Adrenal gland (tissue), 12 donors: ENCODE results near the gene MZB1. TPM values are rescaled to one million over a fixed set of nuclear protein-coding genes. Genes with fewer than 3 reads are reported as not detected.

Experiments used
- DNase-seq, 7 donors: peaks; one replicate each; pipeline ENCODE4 v3.0.0-alpha.2; 2019 to 2020
- H3K27ac ChIP-seq, 5 donors: fragments of 200-600 bp; sonication (generic) in 4 of 5; 1 replicate in 3 of 5; 2 replicates in 2 of 5; pipeline versions ENCODE4 v1.5.1 to v1.8.0; 2016 to 2020; ENCODE audit warnings: mild to moderate bottlenecking in 1 of 5
- H3K27me3 ChIP-seq: fragments of 200-600 bp; 2 replicates; pipeline ENCODE4 v1.8.0; 2021
- H3K36me3 ChIP-seq, 2 donors: fragments of 200-600 bp; replicated peaks in 1 of 2; 1 replicate in 1 of 2; 2 replicates in 1 of 2; pipeline versions ENCODE4 v1.5.1 to v1.8.0; 2018 to 2022
- H3K4me1 ChIP-seq, 2 donors: fragments of 200-600 bp; replicated peaks in 1 of 2; 1 replicate in 1 of 2; 2 replicates in 1 of 2; pipeline versions ENCODE4 v1.5.1 to v1.8.0; 2018 to 2021
- H3K4me3 ChIP-seq, 4 donors: fragments of 200-600 bp; sonication (generic) in 3 of 4; one replicate each; pipeline ENCODE4 v1.5.1; 2016 to 2018
- H3K9me3 ChIP-seq, 3 donors: fragments of 200-600 bp; sonication (generic) in 1 of 3; replicated peaks in 1 of 3; 1 replicate in 2 of 3; 2 replicates in 1 of 3; pipeline versions ENCODE4 v1.5.1 to v1.8.0; 2016 to 2021
- CTCF ChIP-seq, 6 experiments: fragments of 450-650 bp in 4 of 6; fragments of 200-600 bp in 2 of 6; sonication (generic) in 1 of 6; IDR thresholded peaks; 1 replicate in 5 of 6; 2 replicates in 1 of 6; pipeline versions ENCODE4 v1.5.1 to v1.8.0; 2016 to 2021; ENCODE audit warnings: antibody characterized with exemption in 6 of 6, mild to moderate bottlenecking in 2 of 6, moderate library complexity in 1 of 6
- POLR2A ChIP-seq, 2 donors: fragments of 450-650 bp; IDR thresholded peaks; one replicate each; pipeline ENCODE4 v1.6.1; 2017; ENCODE audit warnings: antibody characterized with exemption in 2 of 2, mild to moderate bottlenecking in 2 of 2, moderate library complexity in 1 of 2
- WGBS, 4 donors: extraction: QIAGEN DNeasy Blood & Tissue Kit in 2 of 4; methylation state at CpG; one replicate each; pipeline versions ENCODE4 v1.1.5 to v1.1.7; 2013 to 2017; 5-methylcytosine and 5-hydroxymethylcytosine counted together
- intact Hi-C, 2 donors: fragments of 100-400 bp; cut with DNase I; formaldehyde crosslinking; loops; one replicate each; pipeline versions ENCODE4 v1.14.1 to v1.15.0; 2022 to 2023
- polyA plus RNA-seq, 3 donors: library from polyadenylated mRNA; stranded (reverse); fragments of 200-250 nt in 2 of 3; fragments of 350-450 nt in 1 of 3; fragmentation: Illumina TruSeq in 1 of 3; extraction: RNeasy Lipid Tissue Mini Kit (QIAGEN cat#74804) in 1 of 3; gene quantifications; one replicate each; pipeline ENCODE4 v1.2.3, GENCODE V29; 2013 to 2014
- total RNA-seq, 9 donors: library from RNA; depleted of rRNA in 4 of 9; stranded (reverse); fragments of >200 nt in 4 of 9; fragments of 120-200 nt in 1 of 9; fragmentation: NEBNext Ultra II Directional in 1 of 9; extraction: Animal tissue kit (Norgen Biotek cat#: 25700) in 1 of 9; gene quantifications; one replicate each; pipeline versions ENCODE4 v1.1.0 to v1.2.4, GENCODE V29; 2013 to 2023
- donor health status: healthy with polysubstance abuse.
- donor health status: Bipolar disorder and iron deficiency.
- donor health status: DM: yes; HTN: yes; CAD: no.
- donor health status: DM: no; HTN: no; CAD: no.
- donor health status: DM: no; HTN: no; CAD: no.
- donor health status: DM: yes; HTN: yes; CAD: no.

The MZB1 gene
- total and polyA plus RNA-seq, 12 donors = 0.35 to 7.7 (median 0.95) TPM; not detected in 3

GRCh38 chr5:139418793-139419192, 29.1 kb upstream of the MZB1 start:
- H3K4me1 ChIP-seq = peaks cover 21 to 39% of the 10 kb centered on the region in 2 donors

DNA sequence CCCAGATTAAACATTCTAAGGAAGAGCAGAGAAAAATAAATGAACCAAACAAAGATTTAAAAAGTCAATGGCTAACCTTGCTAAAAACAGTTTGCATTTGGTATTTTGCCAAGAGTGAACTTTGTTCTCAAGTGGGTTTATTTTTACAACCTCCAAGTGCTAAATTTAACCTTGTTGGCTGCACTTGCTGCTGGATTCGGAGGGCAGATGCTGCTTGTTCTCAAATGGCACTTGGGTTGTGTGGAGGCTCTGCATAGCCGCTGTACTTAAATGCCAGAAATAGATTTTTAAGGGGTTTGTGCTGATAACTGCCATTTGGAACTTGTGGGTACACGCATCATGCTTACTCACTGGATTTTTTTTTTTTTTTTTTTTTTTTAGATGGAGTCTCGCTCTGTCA, 27.5 kb upstream of the MZB1 start:
- Histone ChIP-seq H3K4me3 (no peak overlapping the region), H3K27ac (peak overlapping the region in 1 of 5 donors; percentile 19), H3K4me1 (peaks cover 21 to 39% of the 10 kb centered on the region in 2 donors), H3K9me3 (no peaks in the 10 kb centered on the region), H3K36me3 (peaks cover 0 to 19% of the 10 kb centered on the region in 2 donors), H3K27me3 (no peaks in the 10 kb centered on the region)
- intact Hi-C loops = no loop called here
- peak in 2 of 7 donors; percentile 54 to 55 for DNase-seq
- no peak for TF ChIP-seq CTCF (IDR thresholded peaks at IDR 0.05)
- no peak for TF ChIP-seq POLR2A (IDR thresholded peaks at IDR 0.05)
- WGBS, 4 donors = 30 to 43% (median 38%) methylated on average over 4 of the region's 4 CpGs

More at GRCh38 chr5:139418793-139419192, 29.1 kb upstream of the MZB1 start:
- no peaks in the 10 kb centered on the region for H3K27me3 ChIP-seq
- no peaks in the 10 kb centered on the region for H3K9me3 ChIP-seq
- H3K27ac ChIP-seq = no peak overlapping the region
- H3K36me3 ChIP-seq = peaks cover 0 to 19% of the 10 kb centered on the region in 2 donors
- WGBS, 4 donors = 89 to 96% (median 91%) methylated on average over 1 of the region's 1 CpG
- no peak for DNase-seq
- TF ChIP-seq CTCF (IDR thresholded peaks at IDR 0.05) (no peak), POLR2A (IDR thresholded peaks at IDR 0.05) (no peak)
- intact Hi-C loops = no loop called here
- H3K4me3 ChIP-seq = no peak overlapping the region

DNA sequence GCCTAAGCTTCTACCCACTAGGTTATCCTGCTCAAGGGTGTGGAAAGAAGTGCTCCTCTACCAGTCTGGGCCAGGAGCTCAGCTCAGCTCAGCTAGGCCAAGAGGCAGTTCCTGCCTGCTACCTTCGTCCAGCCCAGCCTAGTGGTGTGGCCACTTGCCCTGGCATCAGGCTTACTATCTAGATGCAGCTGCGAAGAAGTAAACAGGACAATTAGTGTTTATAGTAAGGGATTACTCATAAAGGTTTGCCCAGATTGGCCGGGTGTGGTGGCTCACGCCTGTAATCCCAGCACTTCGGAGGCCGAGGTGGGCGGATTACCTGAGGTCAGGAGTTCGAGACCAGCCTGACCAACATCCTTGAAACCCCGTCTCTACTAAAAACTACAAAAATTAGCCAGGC, 26.9 kb upstream of the MZB1 start:
- peak in 1 of 7 donors; percentile 46 for DNase-seq
- no peak for TF ChIP-seq POLR2A (IDR thresholded peaks at IDR 0.05)
- TF ChIP-seq CTCF (IDR thresholded peaks at IDR 0.05) = no peak
- Histone ChIP-seq H3K36me3 (peaks cover 0 to 19% of the 10 kb centered on the region in 2 donors), H3K27ac (peak overlapping the region in 2 of 5 donors; percentile 24 to 82), H3K4me1 (peaks cover 21 to 39% of the 10 kb centered on the region in 2 donors), H3K27me3 (no peaks in the 10 kb centered on the region), H3K9me3 (no peaks in the 10 kb centered on the region), H3K4me3 (no peak overlapping the region)
- WGBS, 4 donors = 85 to 91% (median 88%) methylated on average over 9 of the region's 9 CpGs
- intact Hi-C loops = no loop called here

- Histone ChIP-seq H3K4me1 (peaks cover 21 to 39% of the 10 kb centered on the region in 2 donors), H3K4me3 (no peak overlapping the region), H3K27ac (peak overlapping the region; percentile 17 to 87 (median 62)), H3K9me3 (no peaks in the 10 kb centered on the region), H3K36me3 (peaks cover 0 to 15% of the 10 kb centered on the region in 2 donors), H3K27me3 (no peaks in the 10 kb centered on the region)
- no peak for DNase-seq
- TF ChIP-seq CTCF (IDR thresholded peaks at IDR 0.05) = no peak
- TF ChIP-seq POLR2A (IDR thresholded peaks at IDR 0.05) = no peak
- intact Hi-C loops = no loop called here
Observed at GRCh38 chr5:139415869-139416268, 26.2 kb upstream of the MZB1 start.
